ENCODE measurements around the gene NDUFS7.

NDUFS7 gene

GRCh38 chr19:1384478-1385110, 887 bp downstream of the NDUFS7 start:
- no peak for DNase-seq (ENCODE audit: low read depth in 4 of 4, low spot score in 1 of 4)

DNA sequence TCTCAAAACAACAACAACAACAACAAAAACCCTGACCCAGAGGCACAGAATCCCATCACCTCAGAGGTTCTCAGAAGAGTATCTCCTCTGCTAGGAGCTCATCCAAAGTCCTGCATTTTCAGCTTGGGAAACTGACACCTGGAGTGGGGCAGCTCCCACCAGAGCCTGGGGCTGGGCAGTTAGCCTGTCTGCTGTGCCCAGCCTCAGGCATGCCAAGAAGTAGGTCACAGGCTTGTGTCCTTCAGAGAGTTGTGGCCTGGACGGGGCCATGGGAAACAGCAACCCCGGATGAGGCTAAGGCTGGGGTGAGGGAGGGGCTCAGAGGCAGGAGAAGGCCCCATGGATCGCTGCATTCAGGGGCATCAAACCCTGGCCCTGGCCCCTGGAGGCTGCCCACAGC, 2.1 kb downstream of the NDUFS7 start:
- DNase-seq (ENCODE audit: low read depth in 4 of 4, low spot score in 1 of 4), result no peak

- no peak for DNase-seq (ENCODE audit: low read depth in 4 of 4, low spot score in 1 of 4)
These were observed 3.4 kb downstream of the NDUFS7 start for GRCh38 chr19:1386945-1387683.

- no peak for DNase-seq (ENCODE audit: low read depth in 4 of 4, low spot score in 1 of 4)
These were observed 4.3 kb downstream of the NDUFS7 start for GRCh38 chr19:1387684-1388636.

GRCh38 chr19:1388637-1389026, 4.9 kb downstream of the NDUFS7 start:
- DNase-seq (ENCODE audit: low read depth in 4 of 4, low spot score in 1 of 4), result no peak

- DNase-seq (ENCODE audit: low read depth in 4 of 4, low spot score in 1 of 4), result no peak
These were observed 5.6 kb downstream of the NDUFS7 start for GRCh38 chr19:1389033-1389940.

DNA sequence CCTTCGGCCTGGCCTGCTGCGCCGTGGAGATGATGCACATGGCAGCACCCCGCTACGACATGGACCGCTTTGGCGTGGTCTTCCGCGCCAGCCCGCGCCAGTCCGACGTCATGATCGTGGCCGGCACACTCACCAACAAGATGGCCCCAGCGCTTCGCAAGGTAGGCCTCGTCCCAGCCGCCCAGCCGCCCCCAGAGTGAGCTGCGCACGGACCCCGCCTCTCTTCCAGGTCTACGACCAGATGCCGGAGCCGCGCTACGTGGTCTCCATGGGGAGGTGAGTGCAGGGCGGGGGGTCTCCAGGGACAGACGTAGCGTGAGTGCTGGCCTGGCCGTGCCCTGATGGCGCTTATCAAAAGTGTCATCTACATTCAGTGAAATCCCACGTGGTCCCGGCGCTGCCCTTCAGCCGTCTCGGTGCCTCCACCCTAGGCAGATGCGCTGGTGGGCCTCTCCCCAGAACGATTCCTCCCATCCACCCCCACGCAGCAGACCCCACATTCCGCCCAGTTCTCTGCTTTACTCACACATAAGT, 7.2 kb downstream of the NDUFS7 start:
- DNase-seq (ENCODE audit: low read depth in 4 of 4, low spot score in 1 of 4), result no peak

DNA sequence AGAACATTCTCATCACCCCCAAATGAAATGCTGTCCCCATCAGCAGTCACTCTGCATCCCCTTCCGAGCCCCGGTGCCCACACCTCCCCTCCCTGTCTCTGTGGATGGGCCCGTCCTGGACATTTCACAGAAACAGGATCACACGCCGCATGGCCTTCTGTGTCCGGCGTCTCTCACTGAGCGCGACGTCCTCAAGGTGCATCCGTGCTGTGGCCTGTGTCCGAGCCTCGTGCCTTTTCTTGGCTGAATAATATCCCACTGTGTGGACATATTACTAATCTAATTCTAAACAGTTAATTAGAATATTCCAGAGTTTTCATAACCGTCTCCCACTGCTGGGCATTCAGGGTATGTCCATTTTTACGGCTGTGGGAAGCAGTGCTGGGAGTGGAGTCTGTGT, 8.7 kb downstream of the NDUFS7 start:
- no peak for DNase-seq (ENCODE audit: low read depth in 4 of 4, low spot score in 1 of 4)

DNA sequence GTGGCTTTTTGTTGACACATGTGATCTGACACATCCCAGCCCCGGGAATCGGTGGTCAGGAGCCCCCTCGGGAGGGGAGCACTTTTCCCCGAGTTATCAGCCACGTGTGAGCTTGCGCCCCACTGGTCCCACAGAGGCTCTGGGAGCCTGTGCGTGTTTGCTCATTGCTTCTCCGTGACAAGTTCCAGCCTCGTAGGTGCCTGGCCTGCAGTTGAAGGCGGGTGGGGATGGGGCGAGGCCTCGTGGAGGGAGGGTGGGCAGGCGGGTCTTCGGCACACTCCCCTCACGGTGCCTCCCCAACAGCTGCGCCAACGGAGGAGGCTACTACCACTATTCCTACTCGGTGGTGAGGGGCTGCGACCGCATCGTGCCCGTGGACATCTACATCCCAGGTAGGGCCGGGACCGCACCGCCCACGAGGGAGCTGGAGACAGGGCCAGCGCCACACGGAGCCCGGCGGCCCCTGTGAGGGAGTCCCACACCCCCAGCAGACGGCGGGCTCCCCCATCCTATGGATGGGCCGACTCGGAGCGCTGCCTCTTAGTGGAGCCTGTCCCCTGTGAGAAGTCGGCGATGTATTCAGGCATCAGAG, 9.3 kb downstream of the NDUFS7 start:
- DNase-seq (ENCODE audit: low read depth in 4 of 4, low spot score in 1 of 4), result no peak

DNA sequence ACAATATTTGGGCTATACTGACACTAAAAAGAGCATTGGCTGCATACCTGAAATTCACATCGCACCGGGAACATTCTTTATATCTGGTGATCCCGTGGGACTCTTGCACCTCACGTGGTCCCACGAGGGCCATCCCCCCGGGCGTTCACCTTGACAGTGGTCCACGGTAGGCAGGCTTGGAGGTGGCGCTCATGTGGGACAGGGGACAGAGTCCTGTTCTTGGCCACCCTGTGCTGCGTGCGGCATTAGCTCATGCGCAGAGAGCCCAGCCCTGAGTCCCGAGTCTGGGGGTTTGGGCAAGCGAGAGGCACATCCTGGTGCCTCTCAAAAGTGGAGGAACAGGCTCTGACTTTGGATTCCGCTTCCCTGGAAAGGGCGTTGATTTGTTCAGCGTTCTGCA, 10.1 kb downstream of the NDUFS7 start:
- DNase-seq (ENCODE audit: low read depth in 4 of 4, low spot score in 1 of 4), result no peak

GRCh38 chr19:1394252-1395193, 10.8 kb downstream of the NDUFS7 start:
- DNase-seq (ENCODE audit: low read depth in 4 of 4, low spot score in 1 of 4), result no peak

- no peak for DNase-seq (ENCODE audit: low read depth in 4 of 4, low spot score in 1 of 4)
These were observed 11.7 kb downstream of the NDUFS7 start for GRCh38 chr19:1395194-1396018.

DNA sequence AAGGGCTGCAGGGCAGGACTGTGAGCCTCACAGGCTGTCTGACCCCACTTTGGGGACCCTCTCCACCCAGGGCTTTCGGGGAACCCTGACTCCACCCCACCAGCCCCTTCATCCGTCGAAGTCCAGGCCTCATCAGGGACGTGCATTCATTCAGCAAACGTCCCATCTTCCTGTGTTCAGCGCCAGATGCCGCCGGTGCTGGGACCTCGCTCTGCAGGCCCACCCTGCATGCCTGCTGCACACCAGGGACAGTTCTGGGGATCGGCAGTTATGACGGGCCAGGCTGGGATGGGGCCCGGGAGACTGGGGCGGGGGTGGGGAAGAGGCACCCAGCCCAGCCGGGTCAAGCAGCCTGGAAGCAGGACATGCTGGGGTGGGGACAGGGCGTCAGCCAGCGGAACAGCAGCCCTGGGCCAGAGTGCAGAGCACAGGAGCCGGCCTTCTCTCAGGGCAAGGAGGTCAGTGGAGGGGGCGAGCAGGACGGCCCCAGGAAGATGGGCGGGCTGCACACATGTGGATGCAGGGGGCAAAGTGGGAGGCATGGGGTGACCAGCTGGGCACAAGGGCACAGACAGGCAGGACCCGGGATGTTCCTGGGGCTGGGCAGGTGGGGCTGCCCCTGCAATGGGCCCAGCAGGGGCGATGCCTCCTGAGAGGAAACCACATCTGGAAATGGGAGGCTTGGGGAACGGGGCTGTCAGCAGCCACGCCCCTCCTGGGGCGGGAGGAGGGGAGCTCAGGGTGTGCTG, 12.5 kb downstream of the NDUFS7 start:
- no peak for DNase-seq (ENCODE audit: low read depth in 4 of 4, low spot score in 1 of 4)

DNA sequence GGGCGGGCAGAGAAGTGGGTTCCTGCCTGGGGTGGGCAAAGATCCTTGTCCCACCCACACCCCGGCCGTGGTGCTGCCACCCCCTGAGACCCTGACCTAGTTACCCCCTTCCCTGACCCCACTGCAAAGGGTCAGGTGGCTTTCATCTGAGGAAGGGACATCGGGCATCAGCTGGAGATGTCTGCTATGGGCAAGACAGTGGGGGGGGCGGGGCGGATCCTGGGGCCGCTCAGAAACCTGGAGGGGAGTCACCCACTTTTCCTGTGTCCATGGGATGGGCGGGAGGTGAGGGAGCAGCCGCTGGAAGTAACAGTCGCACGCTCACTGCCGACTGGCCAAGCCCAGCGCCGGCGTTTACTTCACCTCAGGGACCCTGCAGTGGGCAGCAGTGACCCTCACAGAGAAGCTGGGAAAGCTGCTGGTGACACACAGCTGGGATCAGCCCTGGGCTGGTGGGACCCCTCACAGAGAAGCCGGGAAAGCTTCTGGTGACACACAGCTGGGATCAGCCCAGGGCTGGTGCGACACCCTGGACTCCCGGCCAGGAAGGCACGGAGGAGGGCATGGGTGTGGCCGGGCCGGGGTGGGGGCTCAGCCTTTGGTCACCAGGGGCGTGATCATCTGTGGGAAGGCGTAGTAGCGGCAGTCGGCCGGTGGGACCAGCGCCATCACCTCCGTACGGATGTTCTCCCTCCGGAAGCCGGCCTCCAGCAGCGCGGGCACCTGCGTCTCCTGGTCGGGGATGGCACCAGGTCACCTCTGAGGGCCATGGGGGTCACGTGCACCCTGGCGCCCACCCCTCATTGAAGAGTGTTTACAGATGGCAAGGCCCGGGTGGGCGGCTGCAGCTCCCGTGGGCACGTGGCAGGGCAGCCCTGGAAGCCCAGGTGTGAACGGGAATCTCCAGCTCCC, 13.3 kb downstream of the NDUFS7 start:
- DNase-seq (ENCODE audit: low read depth in 4 of 4, low spot score in 1 of 4), result no peak

GRCh38 chr19:1397838-1398237, 14.1 kb downstream of the NDUFS7 start:
- no peak for DNase-seq (ENCODE audit: low read depth in 4 of 4, low spot score in 1 of 4)

DNA sequence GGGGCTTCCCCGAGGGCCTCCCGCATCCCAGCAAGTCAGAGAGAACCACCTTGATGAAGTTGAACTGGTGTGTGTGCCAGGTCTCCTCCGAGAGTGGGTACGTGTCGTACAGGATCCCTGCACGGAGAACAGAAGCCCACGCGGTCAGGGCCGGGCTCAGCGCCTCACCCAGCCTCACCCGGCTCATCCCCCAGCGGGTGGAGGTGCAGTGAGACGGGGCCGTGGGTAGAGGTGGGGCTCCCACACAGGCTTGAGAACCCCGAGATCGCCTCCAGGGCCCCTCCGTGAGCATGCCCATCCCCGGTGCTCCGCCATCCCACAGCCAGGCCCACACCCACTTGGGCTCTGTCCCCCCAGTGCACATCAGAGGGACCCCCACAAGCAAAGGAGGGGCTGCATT, 15.4 kb downstream of the NDUFS7 start:
- no peak for DNase-seq (ENCODE audit: low read depth in 4 of 4, low spot score in 1 of 4)

Data from stimulated activated CD4-positive, alpha-beta T cell treated with anti-CD3 and anti-CD28 coated beads, Interleukin-1b, Interleukin-23, amount 100 ng/mL, for 24 hours (primary cell).